Nucleus accumbens (tissue), 56 donors: ENCODE results near the gene TMEM259.
A peak's percentile ranks its signal among the peaks of the same experiment; 100 is the strongest.

ENCODE experiments used
- DNase-seq, 56 donors: peaks; one replicate each; lab custom pipeline; 2025; lab: John Stamatoyannopoulos, UW

The TMEM259 gene

DNA sequence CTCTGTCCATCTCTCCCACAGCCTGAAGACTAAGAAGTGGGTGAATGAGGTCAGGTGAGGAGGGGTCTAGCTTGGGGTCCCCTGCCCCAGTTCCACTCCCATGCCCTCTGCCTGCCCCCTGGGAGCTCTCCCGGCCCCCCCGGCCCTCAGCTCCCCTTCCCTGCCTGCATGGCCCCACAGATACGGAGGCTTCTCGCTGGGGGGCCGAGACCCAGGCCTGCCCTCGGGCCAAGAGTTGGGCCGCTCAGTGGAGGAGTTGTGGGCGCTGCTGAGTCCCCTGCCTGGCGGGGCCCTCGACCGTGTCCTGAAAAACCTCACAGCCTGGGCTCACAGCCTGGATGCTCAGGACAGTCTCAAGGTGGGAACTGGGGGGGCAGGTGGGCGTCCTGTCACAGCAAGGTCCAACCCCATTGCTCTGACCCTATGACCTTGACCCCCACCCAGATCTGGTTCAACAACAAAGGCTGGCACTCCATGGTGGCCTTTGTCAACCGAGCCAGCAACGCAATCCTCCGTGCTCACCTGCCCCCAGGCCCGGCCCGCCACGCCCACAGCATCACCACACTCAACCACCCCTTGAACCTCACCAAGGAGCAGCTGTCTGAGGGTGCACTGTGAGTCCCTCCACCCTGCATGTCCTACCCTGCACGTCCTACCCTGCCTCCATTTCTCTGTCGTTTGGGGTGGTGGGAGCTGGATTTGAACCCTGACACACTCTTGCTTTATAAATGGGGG lies 35.1 kb upstream of the TMEM259 start:
- no peak for DNase-seq

DNA sequence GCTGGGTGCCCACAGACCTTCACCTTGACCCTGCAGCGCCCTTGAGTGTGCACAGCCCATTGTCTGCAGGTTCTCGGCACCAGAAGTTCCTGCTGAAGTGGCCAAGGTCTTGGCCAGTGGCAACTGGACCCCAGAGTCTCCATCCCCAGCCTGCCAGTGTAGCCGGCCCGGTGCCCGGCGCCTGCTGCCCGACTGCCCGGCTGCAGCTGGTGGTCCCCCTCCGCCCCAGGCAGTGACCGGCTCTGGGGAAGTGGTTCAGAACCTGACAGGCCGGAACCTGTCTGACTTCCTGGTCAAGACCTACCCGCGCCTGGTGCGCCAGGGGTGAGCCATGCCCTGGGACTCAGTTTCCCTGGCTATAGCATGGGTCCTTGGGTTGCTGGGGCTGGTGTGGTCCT lies 34.1 kb upstream of the TMEM259 start:
- no peak for DNase-seq

DNA sequence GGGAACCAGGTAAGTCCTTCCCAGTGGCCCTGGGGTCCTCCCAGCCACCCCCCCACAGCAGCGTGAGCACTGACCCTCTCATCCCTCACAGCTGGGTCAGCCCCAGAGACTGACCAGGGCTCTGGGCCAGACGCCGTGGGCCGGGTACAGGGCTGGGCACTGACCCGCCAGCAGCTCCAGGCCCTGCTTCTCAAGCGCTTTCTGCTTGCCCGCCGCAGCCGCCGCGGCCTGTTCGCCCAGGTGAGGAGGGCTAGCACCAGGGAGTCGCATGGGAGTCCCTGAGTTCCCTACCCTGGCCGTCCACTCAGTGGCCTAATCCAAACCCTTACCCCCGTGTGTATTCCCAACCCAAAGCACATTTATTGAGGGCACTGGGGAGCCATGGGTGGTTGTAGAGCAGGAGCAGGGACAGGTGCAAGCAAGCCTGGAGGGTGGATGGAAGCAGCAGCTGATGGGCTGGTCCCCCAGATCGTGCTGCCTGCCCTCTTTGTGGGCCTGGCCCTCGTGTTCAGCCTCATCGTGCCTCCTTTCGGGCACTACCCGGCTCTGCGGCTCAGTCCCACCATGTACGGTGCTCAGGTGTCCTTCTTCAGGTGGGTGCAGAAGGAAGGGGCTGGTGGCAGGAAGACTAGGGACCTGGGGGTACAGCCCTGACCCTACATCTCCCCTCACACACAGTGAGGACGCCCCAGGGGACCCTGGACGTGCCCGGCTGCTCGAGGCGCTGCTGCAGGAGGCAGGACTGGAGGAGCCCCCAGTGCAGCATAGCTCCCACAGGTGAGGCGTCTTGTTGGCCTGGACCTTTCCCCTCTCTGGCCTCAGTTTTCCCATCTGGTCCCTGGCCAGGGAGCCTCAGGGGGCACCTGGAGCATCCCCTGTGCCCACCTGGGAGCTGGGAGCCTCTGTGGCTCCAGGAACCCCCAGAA lies 33.4 kb upstream of the TMEM259 start:
- DNase-seq: no peak

DNA sequence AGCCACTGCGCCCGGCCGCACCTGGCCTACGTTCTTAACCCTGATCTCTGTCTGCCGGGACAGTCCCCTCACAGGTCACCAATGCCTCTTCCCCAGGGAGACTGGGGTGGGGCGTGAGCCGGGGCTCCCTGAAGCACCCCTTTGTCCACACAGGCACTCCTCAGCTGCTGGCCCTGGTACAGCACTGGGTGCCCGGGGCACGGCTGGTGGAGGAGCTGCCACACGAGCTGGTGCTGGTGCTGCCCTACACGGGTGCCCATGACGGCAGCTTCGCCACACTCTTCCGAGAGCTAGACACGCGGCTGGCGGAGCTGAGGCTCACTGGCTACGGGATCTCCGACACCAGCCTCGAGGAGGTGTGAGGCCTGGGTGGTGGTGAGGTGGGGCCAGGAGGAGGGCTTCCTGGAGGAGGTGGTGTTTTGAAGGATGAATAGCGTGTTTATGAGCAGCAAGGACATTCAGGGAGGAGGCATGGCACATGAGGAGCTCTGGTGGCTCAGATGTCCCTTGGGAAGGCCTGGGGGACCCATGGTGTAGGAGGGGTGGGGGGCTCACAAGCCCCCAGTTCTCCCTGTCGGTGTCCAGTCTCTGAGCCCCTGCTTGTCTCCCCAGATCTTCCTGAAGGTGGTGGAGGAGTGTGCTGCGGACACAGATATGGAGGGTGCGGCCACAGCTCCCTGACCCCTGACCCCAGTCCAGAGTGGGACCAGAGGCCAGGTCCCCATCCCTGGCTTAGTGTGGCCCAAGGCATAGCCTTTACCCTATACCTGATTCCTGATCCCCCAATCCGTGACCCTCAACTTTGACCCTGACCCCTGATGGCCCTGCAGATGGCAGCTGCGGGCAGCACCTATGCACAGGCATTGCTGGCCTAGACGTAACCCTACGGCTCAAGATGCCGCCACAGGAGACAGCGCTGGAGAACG lies 32.5 kb upstream of the TMEM259 start:
- DNase-seq: no peak

DNA sequence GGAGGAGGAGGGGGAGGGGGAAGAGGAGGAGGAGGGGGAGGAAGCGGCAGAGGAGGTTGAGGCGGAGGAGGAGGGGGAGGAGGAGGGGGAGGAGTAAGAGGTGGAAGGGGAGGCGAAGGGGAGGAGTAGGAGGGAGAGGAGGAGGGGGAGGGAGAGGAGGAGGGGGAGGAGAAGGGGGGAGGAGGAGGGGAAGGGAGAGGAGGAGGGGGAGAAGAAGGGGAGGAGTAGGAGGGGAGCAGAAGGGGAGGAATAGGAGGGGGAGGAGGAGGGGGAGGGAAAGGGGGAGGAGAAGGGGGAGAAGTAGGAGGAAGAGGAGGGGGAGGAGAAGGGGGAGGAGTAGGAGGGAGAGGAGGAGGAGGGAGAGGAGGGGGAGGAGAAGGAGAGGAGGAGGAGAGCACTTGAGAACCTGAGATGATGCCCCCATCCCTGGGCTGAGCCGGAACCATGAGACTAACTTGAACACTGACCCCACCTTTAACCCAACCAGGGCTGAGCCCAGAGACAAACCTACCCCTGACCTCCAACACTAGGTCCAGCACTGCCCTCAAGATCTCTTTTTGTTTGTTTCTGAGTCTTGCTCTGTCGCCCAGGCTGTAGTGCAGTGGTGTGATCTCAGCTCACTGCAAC lies 31.5 kb upstream of the TMEM259 start:
- DNase-seq: no peak

DNA sequence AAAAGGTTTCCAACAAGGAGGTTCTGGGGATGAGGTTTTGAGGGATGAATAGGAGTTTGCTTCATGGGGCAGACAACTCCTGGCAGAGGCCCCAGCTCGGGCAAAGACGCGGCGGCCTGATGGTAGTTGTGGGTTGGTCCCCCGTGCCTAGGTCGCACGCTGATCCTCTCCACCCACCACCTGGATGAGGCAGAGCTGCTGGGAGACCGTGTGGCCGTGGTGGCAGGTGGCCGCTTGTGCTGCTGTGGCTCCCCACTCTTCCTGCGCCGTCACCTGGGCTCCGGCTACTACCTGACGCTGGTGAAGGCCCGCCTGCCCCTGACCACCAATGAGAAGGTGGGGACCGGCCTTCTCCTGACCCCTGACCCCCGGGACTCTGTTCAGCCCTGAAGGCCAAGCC lies 30.9 kb upstream of the TMEM259 start:
- no peak for DNase-seq

DNA sequence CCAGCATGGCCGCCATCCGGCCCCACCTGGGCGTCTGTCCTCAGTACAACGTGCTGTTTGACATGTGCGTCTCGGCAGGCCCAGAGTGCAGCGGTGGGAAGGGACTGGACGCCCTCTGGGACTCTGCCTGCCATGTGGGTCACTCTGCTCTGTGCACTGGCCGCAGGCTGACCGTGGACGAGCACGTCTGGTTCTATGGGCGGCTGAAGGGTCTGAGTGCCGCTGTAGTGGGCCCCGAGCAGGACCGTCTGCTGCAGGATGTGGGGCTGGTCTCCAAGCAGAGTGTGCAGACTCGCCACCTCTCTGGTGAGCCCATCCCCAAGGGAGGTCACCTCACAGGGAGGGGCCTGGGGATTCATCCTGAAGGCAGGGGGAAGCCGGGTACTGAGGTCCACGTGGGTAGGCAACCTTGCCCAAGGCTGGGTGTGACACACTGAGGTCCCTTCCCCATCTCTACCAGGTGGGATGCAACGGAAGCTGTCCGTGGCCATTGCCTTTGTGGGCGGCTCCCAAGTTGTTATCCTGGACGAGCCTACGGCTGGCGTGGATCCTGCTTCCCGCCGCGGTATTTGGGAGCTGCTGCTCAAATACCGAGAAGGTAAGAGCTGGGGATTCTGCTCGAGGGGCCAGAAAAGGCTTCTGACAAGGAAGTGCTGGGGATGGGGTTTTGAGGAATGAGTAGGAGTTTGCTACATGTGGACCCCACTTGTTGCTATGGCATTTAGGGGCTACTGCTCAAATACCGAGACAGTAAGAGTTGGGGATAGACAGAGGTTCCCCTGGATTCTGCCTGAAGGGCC lies 30.3 kb upstream of the TMEM259 start:
- DNase-seq: no peak

DNA sequence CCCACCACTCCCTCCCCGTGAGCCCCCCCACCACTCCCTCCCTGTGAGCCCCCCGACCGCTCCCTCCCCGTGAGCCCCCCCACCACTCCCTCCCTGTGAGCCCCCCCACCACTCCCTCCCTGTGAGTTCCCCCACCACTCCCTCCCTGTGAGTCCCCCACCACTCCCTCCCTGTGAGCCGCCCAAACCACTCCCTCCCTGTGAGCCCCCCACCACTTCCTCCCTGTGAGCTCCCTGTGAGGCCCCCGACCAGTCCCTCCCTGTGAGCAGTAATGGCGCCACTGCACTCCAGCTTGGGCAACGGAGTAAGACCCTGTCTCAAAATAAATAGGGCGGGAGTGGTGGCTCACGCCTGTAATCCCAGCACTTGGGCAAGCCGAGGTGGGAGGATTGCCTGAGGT lies 28.9 kb upstream of the TMEM259 start:
- no peak for DNase-seq

DNA sequence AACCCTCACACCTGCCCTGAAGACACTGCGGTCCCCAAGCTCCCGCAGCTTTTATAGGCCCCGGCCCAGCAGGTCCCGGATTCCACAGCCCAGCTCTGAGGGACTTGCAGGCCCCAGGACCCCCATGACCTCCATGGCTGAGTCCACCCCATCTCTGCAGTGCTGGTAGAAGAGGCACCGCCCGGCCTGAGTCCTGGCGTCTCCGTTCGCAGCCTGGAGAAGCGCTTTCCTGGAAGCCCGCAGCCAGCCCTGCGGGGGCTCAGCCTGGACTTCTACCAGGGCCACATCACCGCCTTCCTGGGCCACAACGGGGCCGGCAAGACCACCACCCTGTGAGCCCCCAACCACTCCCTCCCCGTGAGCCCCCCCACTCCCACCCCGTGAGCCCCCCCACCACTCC lies 28.2 kb upstream of the TMEM259 start:
- no peak for DNase-seq

DNA sequence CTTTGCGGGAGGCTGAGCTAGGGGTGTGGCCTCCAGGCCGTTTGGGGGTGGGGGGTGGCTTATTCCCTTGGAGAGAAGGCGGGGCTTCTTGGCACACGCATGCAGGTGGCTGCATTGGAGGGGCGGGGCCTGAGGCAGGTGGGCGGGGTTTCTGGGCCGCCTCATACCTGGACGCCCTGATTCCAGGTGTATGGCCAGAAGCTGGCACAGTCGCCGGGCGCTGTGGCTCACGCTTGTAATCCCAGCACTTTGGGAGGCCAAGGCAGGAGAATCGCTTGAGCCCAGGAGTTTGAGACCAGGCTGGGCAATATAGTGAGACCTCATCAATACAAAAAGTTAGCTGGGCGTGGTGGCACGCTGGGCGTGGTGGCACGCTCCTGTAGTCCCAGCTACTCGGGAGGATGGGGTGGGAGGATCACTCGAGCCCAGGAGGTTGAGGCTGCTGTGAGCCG lies 26.8 kb upstream of the TMEM259 start:
- DNase-seq: no peak

DNA sequence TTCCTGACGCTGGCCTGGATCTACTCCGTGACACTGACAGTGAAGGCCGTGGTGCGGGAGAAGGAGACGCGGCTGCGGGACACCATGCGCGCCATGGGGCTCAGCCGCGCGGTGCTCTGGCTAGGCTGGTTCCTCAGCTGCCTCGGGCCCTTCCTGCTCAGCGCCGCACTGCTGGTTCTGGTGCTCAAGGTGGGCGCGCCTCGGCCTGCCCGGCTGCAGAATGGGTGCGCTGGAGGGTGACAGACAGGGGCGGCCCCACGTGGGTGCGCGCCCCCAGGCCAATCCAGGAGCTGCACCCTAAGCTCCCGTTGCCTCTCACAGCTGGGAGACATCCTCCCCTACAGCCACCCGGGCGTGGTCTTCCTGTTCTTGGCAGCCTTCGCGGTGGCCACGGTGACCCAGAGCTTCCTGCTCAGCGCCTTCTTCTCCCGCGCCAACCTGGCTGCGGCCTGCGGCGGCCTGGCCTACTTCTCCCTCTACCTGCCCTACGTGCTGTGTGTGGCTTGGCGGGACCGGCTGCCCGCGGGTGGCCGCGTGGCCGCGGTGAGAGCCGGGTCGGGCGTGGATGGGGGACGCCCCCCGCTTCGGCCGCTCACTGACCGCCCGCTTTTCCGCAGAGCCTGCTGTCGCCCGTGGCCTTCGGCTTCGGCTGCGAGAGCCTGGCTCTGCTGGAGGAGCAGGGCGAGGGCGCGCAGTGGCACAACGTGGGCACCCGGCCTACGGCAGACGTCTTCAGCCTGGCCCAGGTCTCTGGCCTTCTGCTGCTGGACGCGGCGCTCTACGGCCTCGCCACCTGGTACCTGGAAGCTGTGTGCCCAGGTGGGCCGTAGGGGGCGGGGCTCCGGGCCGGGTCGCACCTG lies 26.1 kb upstream of the TMEM259 start:
- no peak for DNase-seq

DNA sequence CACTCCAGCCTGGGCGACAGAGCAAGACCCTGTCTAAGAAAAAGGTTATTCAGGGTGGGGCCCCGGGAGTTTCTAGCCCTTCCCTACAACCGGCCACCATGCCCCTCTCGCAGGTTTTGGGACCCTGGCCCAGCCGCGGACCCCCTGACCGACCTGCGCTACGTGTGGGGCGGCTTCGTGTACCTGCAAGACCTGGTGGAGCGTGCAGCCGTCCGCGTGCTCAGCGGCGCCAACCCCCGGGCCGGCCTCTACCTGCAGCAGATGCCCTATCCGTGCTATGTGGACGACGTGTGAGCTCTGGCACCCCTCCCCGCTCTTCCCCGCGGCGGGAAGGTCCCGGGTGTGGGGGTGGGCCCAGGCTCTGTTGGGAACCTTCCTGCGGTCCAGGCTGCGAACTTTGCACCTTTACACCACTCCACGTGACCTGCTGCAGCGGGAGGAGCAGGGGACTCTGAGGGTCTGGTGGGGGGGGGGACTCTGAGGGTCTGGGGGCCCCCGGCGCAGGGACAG lies 25.2 kb upstream of the TMEM259 start:
- DNase-seq: no peak

DNA sequence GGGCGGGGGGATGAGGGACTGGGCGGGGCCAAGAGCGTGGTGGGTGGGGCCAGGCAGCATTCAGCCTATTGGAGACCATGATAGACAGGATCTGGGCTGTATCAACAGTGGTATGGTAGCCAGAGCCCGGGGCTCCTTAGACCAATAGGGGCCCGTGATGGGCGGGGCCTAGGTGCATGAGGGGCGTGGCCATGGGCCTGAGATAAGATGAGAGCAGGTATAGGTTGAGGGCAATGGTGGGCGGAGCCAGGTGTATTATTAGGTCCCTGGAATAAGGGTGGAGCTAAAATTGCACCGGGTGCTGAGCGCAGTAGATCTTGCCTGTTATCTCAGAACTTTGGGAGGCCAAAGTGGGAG lies 24.3 kb upstream of the TMEM259 start:
- peak in 1 of 56 donors; percentile 20 for DNase-seq

DNA sequence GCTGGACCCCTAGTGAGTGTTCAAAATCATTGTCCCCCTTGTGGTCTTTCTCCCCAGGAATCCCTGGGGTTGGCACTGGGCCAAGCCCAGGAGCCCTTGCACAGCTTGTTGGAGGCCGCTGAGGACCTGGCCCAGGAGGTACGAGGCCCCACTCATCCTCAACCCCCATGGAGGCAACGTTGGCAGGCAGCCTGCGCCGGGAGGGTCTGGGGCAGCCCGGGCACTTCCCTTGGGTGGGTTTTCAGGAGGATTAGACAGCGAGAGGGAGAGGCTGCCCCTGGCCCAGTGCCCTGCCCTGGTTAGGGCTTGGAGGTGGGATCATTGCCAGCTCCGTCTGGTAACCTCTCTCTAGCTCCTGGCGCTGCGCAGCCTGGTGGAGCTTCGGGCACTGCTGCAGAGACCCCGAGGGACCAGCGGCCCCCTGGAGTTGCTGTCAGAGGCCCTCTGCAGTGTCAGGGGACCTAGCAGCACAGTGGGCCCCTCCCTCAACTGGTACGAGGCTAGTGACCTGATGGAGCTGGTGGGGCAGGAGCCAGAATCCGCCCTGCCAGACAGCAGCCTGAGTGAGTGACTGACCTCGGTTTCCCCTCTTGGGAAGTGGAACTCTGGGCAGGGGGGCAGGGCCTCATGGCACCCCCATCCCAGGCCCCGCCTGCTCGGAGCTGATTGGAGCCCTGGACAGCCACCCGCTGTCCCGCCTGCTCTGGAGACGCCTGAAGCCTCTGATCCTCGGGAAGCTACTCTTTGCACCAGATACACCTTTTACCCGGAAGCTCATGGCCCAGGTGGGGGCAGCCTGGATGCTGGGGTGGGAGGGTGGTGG lies 22.0 kb upstream of the TMEM259 start:
- DNase-seq: no peak

DNA sequence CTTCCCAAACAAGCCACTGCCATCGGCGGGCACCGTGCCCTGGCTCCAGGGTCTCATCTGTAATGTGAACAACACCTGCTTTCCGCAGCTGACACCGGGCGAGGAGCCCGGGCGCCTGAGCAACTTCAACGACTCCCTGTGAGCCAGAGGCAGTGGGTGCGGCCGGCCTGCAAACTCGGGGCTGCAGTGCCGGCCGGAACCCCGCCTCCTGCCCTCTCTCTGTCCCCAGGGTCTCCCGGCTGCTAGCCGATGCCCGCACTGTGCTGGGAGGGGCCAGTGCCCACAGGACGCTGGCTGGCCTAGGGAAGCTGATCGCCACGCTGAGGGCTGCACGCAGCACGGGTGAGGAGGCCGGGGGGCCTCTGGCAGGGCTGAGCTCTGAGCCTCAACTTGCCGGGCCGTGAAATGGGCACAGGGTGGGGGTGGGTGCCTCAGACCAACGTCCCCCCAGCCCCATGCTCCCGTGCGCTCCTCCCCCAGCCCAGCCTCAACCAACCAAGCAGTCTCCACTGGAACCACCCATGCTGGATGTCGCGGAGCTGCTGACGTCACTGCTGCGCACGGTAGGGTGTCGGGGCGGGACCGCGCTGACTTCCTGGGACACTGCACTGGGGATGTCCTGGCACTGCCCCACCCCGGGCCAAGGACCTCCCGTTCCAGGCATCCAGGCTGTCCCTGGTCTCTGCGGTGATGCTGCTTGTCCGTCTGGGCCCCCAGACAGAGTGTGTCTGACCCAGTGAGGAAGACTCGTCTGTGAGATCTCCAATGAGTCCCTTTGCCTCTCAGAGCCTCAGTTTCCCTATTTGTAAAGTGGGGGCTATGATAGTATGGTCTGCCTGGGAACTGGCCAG lies 21.1 kb upstream of the TMEM259 start:
- no peak for DNase-seq

DNA sequence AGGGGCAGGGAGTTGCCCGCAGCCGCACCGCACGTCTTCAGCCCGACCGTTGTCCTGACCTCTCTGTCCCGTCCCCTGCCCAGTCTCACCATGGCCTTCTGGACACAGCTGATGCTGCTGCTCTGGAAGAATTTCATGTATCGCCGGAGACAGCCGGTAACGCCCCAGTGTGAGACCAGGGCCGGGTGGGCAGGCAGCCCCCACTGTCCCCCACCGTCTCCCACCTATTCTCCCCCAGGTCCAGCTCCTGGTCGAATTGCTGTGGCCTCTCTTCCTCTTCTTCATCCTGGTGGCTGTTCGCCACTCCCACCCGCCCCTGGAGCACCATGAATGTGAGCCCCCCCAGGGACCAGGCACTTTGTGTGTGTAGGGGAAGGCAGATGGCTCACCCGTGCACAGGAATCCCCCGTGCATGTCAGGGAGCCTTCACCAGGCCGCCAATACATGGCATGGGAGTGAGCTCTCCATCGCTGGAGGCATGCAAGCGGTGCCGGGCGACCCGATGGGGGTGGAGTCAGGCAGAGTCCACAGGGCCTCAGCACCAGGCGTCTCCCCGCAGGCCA lies 20.4 kb upstream of the TMEM259 start:
- DNase-seq: no peak
